ENCODE measurements around the gene EBF3. TPM values are rescaled to one million over a fixed set of nuclear protein-coding genes. Genes with fewer than 3 reads are reported as not detected.

The EBF3 gene
- total and polyA plus RNA-seq, 2 experiments from 2014 or later: 0.22 to 0.77 TPM

- Histone ChIP-seq H3K9me3 (ENCODE audit: low read depth) (no peaks in the 10 kb centered on the region), H2AFZ (no peak overlapping the region), H3K4me1 (ENCODE audit: insufficient read depth) (no peaks in the 10 kb centered on the region), H4K20me1 (ENCODE audit: insufficient read depth, poor library complexity, severe bottlenecking) (no peaks in the 10 kb centered on the region), H3K4me3 (no peak overlapping the region), H3K36me3 (replicated peaks; ENCODE audit: insufficient read depth, low read depth) (no peaks in the 10 kb centered on the region), H3K4me2 (no peak overlapping the region), H3K79me2 (no peaks in the 10 kb centered on the region), H3K27ac (no peak overlapping the region), H3K9me2 (replicated peaks; ENCODE audit: insufficient read depth) (no peaks in the 10 kb centered on the region), H3K27me3 (peaks cover 21% of the 10 kb centered on the region)
- no peak for DNase-seq (ENCODE audit: low spot score)
- 79% methylated on average over 8 of the region's 8 CpGs for WGBS (ENCODE audit: low lambda C conversion rate, missing lambda C conversion rate)
- TF ChIP-seq EZH2phosphoT487 (IDR thresholded peaks at IDR 0.05; ENCODE audit: low read depth, severe bottlenecking, unreplicated experiment): no peak
- TF ChIP-seq EZH2 (IDR thresholded peaks at IDR 0.05; ENCODE audit: borderline replicate concordance): no peak
- TF ChIP-seq CTCF (IDR thresholded peaks at IDR 0.05; ENCODE audit: poor library complexity): no peak
Measured at GRCh38 chr10:129885526-129885925, 78.5 kb downstream of the EBF3 start.

GRCh38 chr10:129884398-129885078 lies 79.5 kb downstream of the EBF3 start:
- Histone ChIP-seq H3K4me2 (no peak overlapping the region), H2AFZ (no peak overlapping the region), H3K36me3 (replicated peaks; ENCODE audit: insufficient read depth, low read depth) (no peaks in the 10 kb centered on the region), H3K9me3 (ENCODE audit: low read depth) (no peaks in the 10 kb centered on the region), H3K27me3 (peaks cover 24% of the 10 kb centered on the region), H4K20me1 (ENCODE audit: insufficient read depth, poor library complexity, severe bottlenecking) (no peaks in the 10 kb centered on the region), H3K9me2 (replicated peaks; ENCODE audit: insufficient read depth) (no peaks in the 10 kb centered on the region), H3K27ac (no peak overlapping the region), H3K4me1 (ENCODE audit: insufficient read depth) (no peaks in the 10 kb centered on the region), H3K79me2 (no peaks in the 10 kb centered on the region), H3K4me3 (no peak overlapping the region)
- DNase-seq (ENCODE audit: low spot score): no peak
- TF ChIP-seq CTCF (IDR thresholded peaks at IDR 0.05; ENCODE audit: poor library complexity) (no peak), EZH2 (IDR thresholded peaks at IDR 0.05; ENCODE audit: borderline replicate concordance) (no peak), EZH2phosphoT487 (IDR thresholded peaks at IDR 0.05; ENCODE audit: low read depth, severe bottlenecking, unreplicated experiment) (no peak)
- 85% methylated on average over 18 of the region's 18 CpGs for WGBS (ENCODE audit: low lambda C conversion rate, missing lambda C conversion rate)

GRCh38 chr10:129883626-129884397 lies 80.3 kb downstream of the EBF3 start:
- H3K9me2 ChIP-seq (replicated peaks; ENCODE audit: insufficient read depth): no peaks in the 10 kb centered on the region
- H3K79me2 ChIP-seq: no peaks in the 10 kb centered on the region
- no peaks in the 10 kb centered on the region for H4K20me1 ChIP-seq (ENCODE audit: insufficient read depth, poor library complexity, severe bottlenecking)
- no peak overlapping the region for H3K4me2 ChIP-seq
- no peak overlapping the region for H3K4me3 ChIP-seq
- no peak overlapping the region for H3K27ac ChIP-seq
- 73% methylated on average over 20 of the region's 20 CpGs for WGBS (ENCODE audit: low lambda C conversion rate, missing lambda C conversion rate)
- TF ChIP-seq CTCF (IDR thresholded peaks at IDR 0.05; ENCODE audit: poor library complexity) (no peak), EZH2phosphoT487 (IDR thresholded peaks at IDR 0.05; ENCODE audit: low read depth, severe bottlenecking, unreplicated experiment) (no peak), EZH2 (IDR thresholded peaks at IDR 0.05; ENCODE audit: borderline replicate concordance) (no peak)
- no peaks in the 10 kb centered on the region for H3K9me3 ChIP-seq (ENCODE audit: low read depth)
- H3K36me3 ChIP-seq (replicated peaks; ENCODE audit: insufficient read depth, low read depth): no peaks in the 10 kb centered on the region
- peaks cover 24% of the 10 kb centered on the region for H3K27me3 ChIP-seq
- H3K4me1 ChIP-seq (ENCODE audit: insufficient read depth): no peaks in the 10 kb centered on the region
- H2AFZ ChIP-seq: no peak overlapping the region
- DNase-seq (ENCODE audit: low spot score): no peak
